Esophagus muscularis mucosa (tissue), 4 donors: ENCODE data around the gene ZNF831. TPM values are rescaled to one million over a fixed set of nuclear protein-coding genes. Genes with fewer than 3 reads are reported as not detected.

Experiments used
- DNase-seq: peaks from one replicate; pipeline ENCODE4 v3.0.0-alpha.2; 2017; ENCODE audit errors: extremely low spot score
- H3K27ac ChIP-seq, 4 donors: fragments of 200-600 bp; sonication (generic); replicated peaks in 1 of 4; 1 replicate in 3 of 4; 2 replicates in 1 of 4; pipeline ENCODE4 v1.5.1; 2016 to 2019; ENCODE audit warnings: mild to moderate bottlenecking in 1 of 4
- H3K27me3 ChIP-seq, 4 donors: fragments of 200-600 bp; sonication (generic); one replicate each; pipeline versions ENCODE4 v1.5.1 to v1.6.0; 2016 to 2019
- H3K36me3 ChIP-seq, 4 donors: fragments of 200-600 bp; sonication (generic); one replicate each; pipeline ENCODE4 v1.5.1; 2016 to 2019
- H3K4me1 ChIP-seq, 4 donors: fragments of 200-600 bp; sonication (generic); one replicate each; pipeline ENCODE4 v1.5.1; 2016 to 2019
- H3K4me3 ChIP-seq, 4 donors: fragments of 200-600 bp; sonication (generic); 1 replicate in 2 of 4; 2 replicates in 2 of 4; pipeline ENCODE4 v1.5.1; 2016 to 2019; ENCODE audit warnings: mild to moderate bottlenecking in 4 of 4, moderate library complexity in 1 of 4
- H3K9me3 ChIP-seq, 4 donors: fragments of 200-600 bp; sonication (generic); 1 replicate in 3 of 4; 2 replicates in 1 of 4; pipeline ENCODE4 v1.5.1; 2016 to 2019
- CTCF ChIP-seq, 3 experiments: fragments of 200-600 bp in 2 of 3; fragments of 450-650 bp in 1 of 3; sonication (generic) in 2 of 3; IDR thresholded peaks; one replicate each; pipeline ENCODE4 v1.5.1; 2017 to 2019; ENCODE audit warnings: antibody characterized with exemption in 3 of 3, mild to moderate bottlenecking in 2 of 3, moderate library complexity in 1 of 3
- EP300 ChIP-seq: sonication (generic); formaldehyde crosslinking; IDR thresholded peaks from one replicate; pipeline ENCODE4 v1.6.1; 2017; ENCODE audit warnings: antibody characterized with exemption
- POLR2A ChIP-seq: fragments of 450-650 bp; IDR thresholded peaks from one replicate; pipeline ENCODE4 v1.6.1; 2017; ENCODE audit warnings: antibody characterized with exemption, moderate library complexity, mild to moderate bottlenecking, low read depth
- POLR2AphosphoS5 ChIP-seq, 2 donors: sonication (generic); formaldehyde crosslinking; IDR thresholded peaks; one replicate each; pipeline ENCODE4 v1.6.1; 2017; ENCODE audit warnings: antibody characterized with exemption in 2 of 2
- WGBS: methylation state at CpG from one replicate; pipeline ENCODE4 v1.1.5; 2018; 5-methylcytosine and 5-hydroxymethylcytosine counted together
- intact Hi-C: fragments of 100-400 bp; cut with DNase I; formaldehyde crosslinking; loops from one replicate; pipeline ENCODE4 v1.15.1; 2023
- total RNA-seq, 4 donors: library from RNA; depleted of rRNA; stranded (reverse); fragments of >200 nt; gene quantifications; one replicate each; pipeline versions ENCODE4 v1.1.0 to v1.2.1, GENCODE V29; 2016

ZNF831 gene
- total RNA-seq, 4 donors from 2014 or later: 0.34 to 1.3 (median 0.56) TPM

GRCh38 chr20:59246691-59247400, 83.2 kb downstream of the ZNF831 start:
- intact Hi-C loops: no loop called here
- peak; percentile 42 for DNase-seq
- 75% methylated on average over 8 of the region's 8 CpGs for WGBS
- no peaks in the 10 kb centered on the region for H3K9me3 ChIP-seq
- TF ChIP-seq POLR2AphosphoS5 (IDR thresholded peaks at IDR 0.05) (no peak), CTCF (IDR thresholded peaks at IDR 0.05) (no peak), EP300 (no peak), POLR2A (no peak)
- no peak overlapping the region for H3K4me3 ChIP-seq
- peaks cover 0 to 56% (median 2%) of the 10 kb centered on the region in 4 donors for H3K27me3 ChIP-seq
- H3K4me1 ChIP-seq: no peaks in the 10 kb centered on the region
- H3K36me3 ChIP-seq: no peaks in the 10 kb centered on the region
- H3K27ac ChIP-seq: no peak overlapping the region

GRCh38 chr20:59247731-59248684, 84.4 kb downstream of the ZNF831 start:
- H3K9me3 ChIP-seq: no peaks in the 10 kb centered on the region
- H3K27me3 ChIP-seq: peaks cover 0 to 52% (median 2%) of the 10 kb centered on the region in 4 donors
- no peak for TF ChIP-seq POLR2AphosphoS5 (IDR thresholded peaks at IDR 0.05)
- no peak for TF ChIP-seq CTCF (IDR thresholded peaks at IDR 0.05)
- TF ChIP-seq POLR2A: no peak
- TF ChIP-seq EP300: no peak
- H3K27ac ChIP-seq: no peak overlapping the region
- intact Hi-C loops: no loop called here
- no peak for DNase-seq
- H3K4me3 ChIP-seq: no peak overlapping the region
- no peaks in the 10 kb centered on the region for H3K4me1 ChIP-seq
- no peaks in the 10 kb centered on the region for H3K36me3 ChIP-seq
- WGBS: 49% methylated on average over 4 of the region's 4 CpGs

DNA sequence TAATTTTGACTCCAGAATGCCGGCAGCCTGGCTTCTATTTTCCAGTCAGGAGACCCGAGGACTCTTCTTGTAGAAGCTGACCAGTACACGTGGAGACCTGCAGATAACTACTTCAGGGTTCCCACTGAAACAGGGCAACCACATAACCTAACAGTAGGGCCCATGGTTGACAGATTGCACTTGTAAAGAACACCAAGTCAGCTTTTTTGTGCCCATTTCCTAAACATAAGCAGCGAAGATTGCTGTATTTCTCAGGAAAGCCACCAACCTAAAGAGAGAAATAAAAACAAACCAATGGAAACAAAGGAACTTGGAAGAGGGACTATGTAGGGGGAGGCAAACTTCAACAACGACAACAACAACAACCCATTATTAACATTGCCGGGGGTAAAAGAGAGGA, 86.7 kb downstream of the ZNF831 start:
- intact Hi-C loops: no loop called here
- H3K4me3 ChIP-seq: no peak overlapping the region
- TF ChIP-seq CTCF (IDR thresholded peaks at IDR 0.05) (no peak), EP300 (no peak)
- H3K9me3 ChIP-seq: no peaks in the 10 kb centered on the region
- DNase-seq: no peak
- WGBS: 86% methylated on average over 6 of the region's 6 CpGs
- no peaks in the 10 kb centered on the region for H3K36me3 ChIP-seq
- H3K4me1 ChIP-seq: no peaks in the 10 kb centered on the region
- peaks cover 0 to 49% (median 4%) of the 10 kb centered on the region in 4 donors for H3K27me3 ChIP-seq
- no peak overlapping the region for H3K27ac ChIP-seq

DNA sequence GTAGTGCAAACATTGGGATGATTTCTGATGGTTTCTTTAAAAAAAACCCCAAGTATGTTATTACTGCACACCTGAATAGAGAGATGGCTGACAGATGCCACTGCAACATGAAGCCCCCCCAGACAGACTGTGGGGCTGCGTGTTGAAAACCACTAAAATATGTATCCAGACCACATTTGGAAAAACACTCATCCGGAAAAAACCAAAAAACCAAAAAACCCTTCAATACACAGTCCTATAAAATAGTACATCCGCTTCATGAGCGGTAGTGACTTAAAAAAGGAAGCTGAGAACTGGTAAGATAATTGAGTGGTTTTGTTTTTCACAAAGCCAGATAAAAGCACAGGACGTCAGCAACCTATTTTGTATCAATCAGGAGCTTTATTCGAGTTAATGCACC, 89.7 kb downstream of the ZNF831 start:
- WGBS: 71% methylated on average over 6 of the region's 6 CpGs
- H3K9me3 ChIP-seq: no peaks in the 10 kb centered on the region
- H3K27ac ChIP-seq: no peak overlapping the region
- DNase-seq: no peak
- intact Hi-C loops: no loop called here
- no peak overlapping the region for H3K4me3 ChIP-seq
- TF ChIP-seq CTCF (IDR thresholded peaks at IDR 0.05): no peak
- TF ChIP-seq EP300: no peak
- no peak for TF ChIP-seq POLR2A
- TF ChIP-seq POLR2AphosphoS5 (IDR thresholded peaks at IDR 0.05): no peak
- peaks cover 0 to 53% (median 4%) of the 10 kb centered on the region in 4 donors for H3K27me3 ChIP-seq
- H3K4me1 ChIP-seq: no peaks in the 10 kb centered on the region
- H3K36me3 ChIP-seq: no peaks in the 10 kb centered on the region
